ENCODE results near the gene WWOX.

WWOX gene

GRCh38 chr16:78633551-78633950, 534.1 kb downstream of the WWOX start:
- no peak for DNase-seq

GRCh38 chr16:78635807-78636206, 536.4 kb downstream of the WWOX start:
- no peak for DNase-seq

GRCh38 chr16:78638371-78638770, 538.9 kb downstream of the WWOX start:
- no peak for DNase-seq

GRCh38 chr16:78639775-78640174, 540.3 kb downstream of the WWOX start:
- DNase-seq: no peak

- no peak for DNase-seq
Observed at GRCh38 chr16:78640886-78641285, 541.4 kb downstream of the WWOX start.

- no peak for DNase-seq
Observed at GRCh38 chr16:78641433-78641832, 542.0 kb downstream of the WWOX start.

GRCh38 chr16:78642621-78643285, 543.3 kb downstream of the WWOX start:
- DNase-seq: no peak

- DNase-seq: no peak
Observed at GRCh38 chr16:78645657-78646056, 546.2 kb downstream of the WWOX start.

GRCh38 chr16:78647019-78647418, 547.6 kb downstream of the WWOX start:
- no peak for DNase-seq

GRCh38 chr16:78647491-78647890, 548.0 kb downstream of the WWOX start:
- DNase-seq: no peak

GRCh38 chr16:78648517-78648916, 549.1 kb downstream of the WWOX start:
- no peak for DNase-seq

GRCh38 chr16:78650339-78651074, 551.1 kb downstream of the WWOX start:
- DNase-seq: no peak

GRCh38 chr16:78654929-78655328, 555.5 kb downstream of the WWOX start:
- DNase-seq: no peak

- DNase-seq: no peak
Observed at GRCh38 chr16:78655331-78656113, 556.1 kb downstream of the WWOX start.

- DNase-seq: no peak
Observed at GRCh38 chr16:78656887-78657286, 557.4 kb downstream of the WWOX start.

GRCh38 chr16:78659216-78659615, 559.8 kb downstream of the WWOX start:
- DNase-seq: no peak

GRCh38 chr16:78659668-78660217, 560.3 kb downstream of the WWOX start:
- DNase-seq: no peak

- DNase-seq: no peak
Observed at GRCh38 chr16:78660795-78661194, 561.3 kb downstream of the WWOX start.

- no peak for DNase-seq
Observed at GRCh38 chr16:78663690-78664089, 564.2 kb downstream of the WWOX start.

- no peak for DNase-seq
Observed at GRCh38 chr16:78664811-78665772, 565.6 kb downstream of the WWOX start.

- no peak for DNase-seq
Observed at GRCh38 chr16:78666318-78666717, 566.9 kb downstream of the WWOX start.

- DNase-seq: no peak
Observed at GRCh38 chr16:78667675-78668074, 568.2 kb downstream of the WWOX start.

All from effector CD4-positive, alpha-beta T cell (primary cell).